Mucosa of stomach (tissue), 1 donor: Measurements from ENCODE around the gene AGTPBP1.
"Not testable (repeated sequence)": the region's sequence is repeated elsewhere in the genome, so short reads cannot be mapped to it uniquely, and the experiment has no call there.

Source experiments
- H3K27me3 ChIP-seq: one replicate; pipeline ENCODE4 v1.7.0; 2013; ENCODE audit warnings: mild to moderate bottlenecking, low read length; ENCODE audit not compliant: control insufficient read depth, insufficient read depth
- H3K36me3 ChIP-seq: one replicate; pipeline ENCODE4 v1.7.0; 2013; ENCODE audit warnings: low read length; ENCODE audit not compliant: control insufficient read depth, insufficient read depth
- H3K4me1 ChIP-seq: one replicate; pipeline ENCODE4 v1.7.0; 2013; ENCODE audit warnings: mild to moderate bottlenecking, low read length; ENCODE audit not compliant: control insufficient read depth, insufficient read depth
- H3K4me3 ChIP-seq: one replicate; pipeline ENCODE4 v1.7.0; 2013; ENCODE audit warnings: low read length
- H3K9ac ChIP-seq: one replicate; pipeline ENCODE4 v1.7.0; 2013; ENCODE audit warnings: mild to moderate bottlenecking, low read length, moderate library complexity
- H3K9me3 ChIP-seq: one replicate; pipeline ENCODE4 v1.7.0; 2013; ENCODE audit warnings: mild to moderate bottlenecking, low read length, moderate library complexity; ENCODE audit not compliant: control insufficient read depth
- donor health status: Pancreatic carcinoma.

Gene AGTPBP1

GRCh38 chr9:85603936-85604335, 137.8 kb downstream of the AGTPBP1 start:
- Histone ChIP-seq H3K36me3 (no peaks in the 10 kb centered on the region), H3K27me3 (no peaks in the 10 kb centered on the region)

DNA sequence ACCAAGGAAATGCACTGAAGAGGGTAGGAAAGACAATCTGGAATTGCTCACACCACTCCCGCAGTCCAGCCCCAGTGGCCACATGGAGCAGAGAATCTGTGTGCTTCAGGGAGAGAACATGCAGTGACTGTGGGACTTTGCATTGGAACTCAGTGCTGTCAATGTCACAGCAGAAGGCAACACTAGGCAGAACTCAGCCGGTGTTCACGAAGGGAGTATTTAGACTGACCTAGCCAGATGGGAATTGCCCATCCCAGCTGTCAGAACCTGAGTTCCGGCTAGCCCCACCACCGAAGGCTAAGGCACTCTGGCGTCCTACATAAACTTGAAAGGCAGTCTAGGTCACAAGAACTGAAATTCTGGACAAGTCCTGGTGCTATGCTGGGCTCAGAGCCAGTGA, 139.0 kb downstream of the AGTPBP1 start:
- Histone ChIP-seq H3K36me3 (no peaks in the 10 kb centered on the region), H3K9ac (no peak overlapping the region), H3K4me1 (no peaks in the 10 kb centered on the region), H3K27me3 (no peaks in the 10 kb centered on the region), H3K9me3 (no peaks in the 10 kb centered on the region), H3K4me3 (no peak overlapping the region)

More at GRCh38 chr9:85603936-85604335, 137.8 kb downstream of the AGTPBP1 start:
- H3K9ac ChIP-seq: no peak overlapping the region
- no peak overlapping the region for H3K4me3 ChIP-seq
- no peaks in the 10 kb centered on the region for H3K9me3 ChIP-seq
- H3K4me1 ChIP-seq: no peaks in the 10 kb centered on the region

DNA sequence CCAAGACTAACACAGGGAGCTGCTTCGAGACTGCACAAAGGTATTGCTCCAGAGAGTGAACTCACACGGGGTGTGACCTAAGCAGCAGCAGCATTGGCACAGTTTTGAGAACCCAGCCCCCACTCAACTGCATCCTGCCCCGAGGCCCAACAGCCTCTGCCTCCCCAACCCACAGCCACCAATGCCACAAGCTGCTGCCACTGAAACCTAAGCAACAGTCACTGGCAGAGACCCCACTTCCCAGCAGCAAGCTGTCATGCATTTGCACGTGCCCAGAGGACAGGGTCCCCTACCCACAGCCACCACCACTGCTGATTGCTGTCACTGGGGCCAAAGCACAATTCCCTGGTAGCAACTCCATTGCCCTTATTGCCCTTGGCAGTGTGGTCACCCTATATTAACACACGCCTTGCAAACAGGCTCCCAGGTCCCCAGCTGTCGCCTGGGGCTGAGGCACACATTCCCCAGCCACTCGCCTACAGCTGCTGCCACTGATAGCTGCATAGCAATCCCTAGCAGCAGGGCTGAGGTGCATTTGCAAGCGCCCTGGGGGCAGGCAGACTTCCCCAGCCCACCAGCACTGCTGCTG, 141.0 kb downstream of the AGTPBP1 start:
- H3K9ac ChIP-seq: no peak overlapping the region
- H3K36me3 ChIP-seq: no peaks in the 10 kb centered on the region
- no peak overlapping the region for H3K4me3 ChIP-seq
- H3K4me1 ChIP-seq: no peaks in the 10 kb centered on the region
- H3K27me3 ChIP-seq: no peaks in the 10 kb centered on the region
- H3K9me3 ChIP-seq: no peaks in the 10 kb centered on the region

- Histone ChIP-seq H3K27me3 (no peaks in the 10 kb centered on the region), H3K9ac (no peak overlapping the region), H3K4me3 (no peak overlapping the region), H3K36me3 (no peaks in the 10 kb centered on the region), H3K4me1 (no peaks in the 10 kb centered on the region), H3K9me3 (no peaks in the 10 kb centered on the region)
These were observed 142.1 kb downstream of the AGTPBP1 start for GRCh38 chr9:85599540-85600105.

DNA sequence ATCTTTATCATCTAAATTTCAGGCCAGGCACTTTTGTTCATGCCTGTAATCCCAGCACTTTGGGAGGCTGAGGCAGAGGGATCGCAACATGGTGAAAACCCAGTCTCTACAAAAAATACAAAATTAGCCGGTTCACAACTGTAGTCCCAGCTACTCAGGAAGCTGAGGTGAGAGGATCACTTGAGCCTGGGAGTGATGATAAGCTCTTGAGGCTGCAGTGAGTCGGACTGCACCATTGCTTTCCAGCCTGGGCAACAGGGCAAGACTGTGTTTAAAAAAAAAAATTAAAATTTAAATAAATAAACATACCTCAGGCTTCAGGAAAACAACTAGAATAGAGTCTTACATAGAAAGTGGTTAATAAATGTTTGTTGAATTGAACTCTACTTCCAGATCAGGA, 147.4 kb downstream of the AGTPBP1 start:
- Histone ChIP-seq H3K9ac (no peak overlapping the region), H3K27me3 (no peaks in the 10 kb centered on the region), H3K4me3 (no peak overlapping the region), H3K9me3 (no peaks in the 10 kb centered on the region), H3K4me1 (no peaks in the 10 kb centered on the region), H3K36me3 (no peaks in the 10 kb centered on the region)

DNA sequence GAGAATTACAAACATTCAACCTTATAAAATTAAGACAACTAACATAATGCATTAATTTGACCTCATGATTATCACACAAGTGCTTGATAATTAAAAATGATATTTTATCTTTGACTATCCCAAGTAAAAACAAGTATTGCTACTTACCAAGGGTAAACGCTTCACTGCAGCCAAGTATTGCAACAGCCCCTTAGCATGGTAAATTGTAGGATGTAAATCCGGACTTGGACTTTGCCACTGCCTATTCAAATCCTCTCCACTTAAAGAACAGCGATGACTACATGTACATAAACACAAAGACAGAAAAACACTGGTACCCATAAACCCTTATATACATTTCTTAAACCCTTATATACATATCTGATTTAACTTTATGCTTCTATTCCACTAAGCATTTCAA, 155.1 kb downstream of the AGTPBP1 start:
- H3K27me3 ChIP-seq: no peaks in the 10 kb centered on the region
- no peaks in the 10 kb centered on the region for H3K9me3 ChIP-seq
- H3K9ac ChIP-seq: no peak overlapping the region
- no peaks in the 10 kb centered on the region for H3K36me3 ChIP-seq
- no peaks in the 10 kb centered on the region for H3K4me1 ChIP-seq
- no peak overlapping the region for H3K4me3 ChIP-seq

GRCh38 chr9:85577353-85577952, 164.3 kb downstream of the AGTPBP1 start:
- H3K9me3 ChIP-seq: no peaks in the 10 kb centered on the region
- no peak overlapping the region for H3K4me3 ChIP-seq
- no peaks in the 10 kb centered on the region for H3K27me3 ChIP-seq
- H3K36me3 ChIP-seq: no peaks in the 10 kb centered on the region
- no peaks in the 10 kb centered on the region for H3K4me1 ChIP-seq
- no peak overlapping the region for H3K9ac ChIP-seq

DNA sequence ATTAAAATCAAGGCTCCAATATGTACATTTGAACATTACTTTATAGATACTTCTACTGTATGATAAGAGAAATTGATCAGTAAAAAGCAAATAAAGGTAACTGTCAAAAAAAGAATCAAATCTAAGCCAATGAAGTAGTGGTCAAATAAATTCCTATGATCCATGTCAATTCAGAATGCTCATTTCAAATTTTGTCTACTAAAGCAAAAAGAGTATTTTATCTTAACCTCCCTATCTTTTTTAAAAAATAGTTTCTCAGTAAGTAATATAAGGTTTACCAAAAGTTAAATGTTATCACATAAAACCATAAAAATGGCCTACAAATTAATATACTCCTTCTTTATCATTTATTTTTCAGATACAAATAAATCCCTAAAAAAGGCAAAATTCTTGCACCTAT, 165.9 kb downstream of the AGTPBP1 start:
- Histone ChIP-seq H3K36me3 (no peaks in the 10 kb centered on the region), H3K27me3 (no peaks in the 10 kb centered on the region), H3K9ac (no peak overlapping the region), H3K9me3 (no peaks in the 10 kb centered on the region), H3K4me3 (no peak overlapping the region), H3K4me1 (no peaks in the 10 kb centered on the region)

DNA sequence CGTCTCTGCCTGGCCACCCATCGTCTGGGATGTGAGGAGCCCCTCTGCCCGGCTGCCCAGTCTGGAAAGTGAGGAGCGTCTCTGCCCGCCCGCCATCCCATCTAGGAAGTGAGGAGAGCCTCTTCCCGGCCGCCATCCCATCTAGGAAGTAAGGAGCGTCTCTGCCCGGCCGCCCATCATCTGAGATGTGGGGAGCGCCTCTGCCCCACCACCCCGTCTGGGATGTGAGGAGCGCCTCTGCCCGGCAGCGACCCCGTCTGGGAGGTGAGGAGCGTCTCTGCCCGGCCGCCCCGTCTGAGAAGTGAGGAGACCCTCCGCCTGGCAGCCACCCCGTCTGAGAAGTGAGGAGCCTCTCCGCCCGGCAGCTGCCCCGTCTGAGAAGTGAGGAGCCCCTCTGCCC, 168.2 kb downstream of the AGTPBP1 start:
- H3K4me1 ChIP-seq, H3K36me3 ChIP-seq, H3K9ac ChIP-seq, H3K9me3 ChIP-seq, H3K27me3 ChIP-seq, H3K4me3 ChIP-seq: not testable (repeated sequence)

- H3K36me3 ChIP-seq, H3K27me3 ChIP-seq, H3K9me3 ChIP-seq, H3K4me1 ChIP-seq, H3K9ac ChIP-seq, H3K4me3 ChIP-seq: not testable (repeated sequence)
These were observed 168.8 kb downstream of the AGTPBP1 start for GRCh38 chr9:85572917-85573316.

GRCh38 chr9:85569988-85570387, 171.8 kb downstream of the AGTPBP1 start:
- no peaks in the 10 kb centered on the region for H3K27me3 ChIP-seq

DNA sequence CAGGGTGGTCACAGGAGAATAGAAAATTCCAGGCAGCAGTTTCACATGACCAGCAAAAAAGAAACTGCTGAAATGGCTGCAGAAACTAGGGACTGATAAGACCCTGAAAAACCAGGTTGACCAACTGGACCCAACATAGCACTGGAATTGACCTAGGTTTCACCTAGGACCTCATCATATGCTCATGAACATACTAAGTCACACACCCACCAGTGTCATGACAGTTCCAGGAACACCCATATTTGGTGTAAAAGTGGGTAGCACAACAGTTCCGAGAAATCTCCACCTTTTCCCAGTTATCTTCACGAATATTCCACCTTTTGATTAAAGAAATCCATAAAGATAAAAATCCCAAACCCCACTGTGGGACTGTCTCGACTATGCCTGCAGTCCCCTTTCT, 182.2 kb downstream of the AGTPBP1 start:
- H3K27me3 ChIP-seq: no peaks in the 10 kb centered on the region
- H3K4me1 ChIP-seq: no peaks in the 10 kb centered on the region
- H3K9me3 ChIP-seq: no peaks in the 10 kb centered on the region
- no peak overlapping the region for H3K9ac ChIP-seq
- H3K36me3 ChIP-seq: no peaks in the 10 kb centered on the region
- H3K4me3 ChIP-seq: no peak overlapping the region

More at GRCh38 chr9:85569988-85570387, 171.8 kb downstream of the AGTPBP1 start:
- no peak overlapping the region for H3K4me3 ChIP-seq
- H3K9me3 ChIP-seq: no peaks in the 10 kb centered on the region
- no peak overlapping the region for H3K9ac ChIP-seq
- no peaks in the 10 kb centered on the region for H3K4me1 ChIP-seq
- H3K36me3 ChIP-seq: no peaks in the 10 kb centered on the region
